Liver (tissue), 10 donors: Measurements from ENCODE around the gene IRAG1. TPM values are rescaled to one million over a fixed set of nuclear protein-coding genes. Genes with fewer than 3 reads are reported as not detected.

ENCODE experiments used
- DNase-seq: peaks from one replicate; pipeline ENCODE4 v3.0.0-alpha.2; 2017; ENCODE audit warnings: low spot score
- H3K27ac ChIP-seq, 2 donors: one replicate each; pipeline ENCODE4 v1.7.0; 2013; ENCODE audit warnings: inconsistent platforms in 2 of 2, low read length in 2 of 2, control low read depth in 1 of 2, low read depth in 1 of 2, mild to moderate bottlenecking in 1 of 2
- H3K27me3 ChIP-seq, 4 donors: one replicate each; pipeline versions ENCODE4 v1.6.1 to v1.7.0; 2013; ENCODE audit warnings: low read length in 3 of 4, inconsistent platforms in 1 of 4, mild to moderate bottlenecking in 1 of 4, moderate library complexity in 1 of 4; ENCODE audit not compliant: control insufficient read depth in 4 of 4, insufficient read depth in 4 of 4
- H3K36me3 ChIP-seq, 4 donors: one replicate each; pipeline versions ENCODE4 v1.6.1 to v1.7.0; 2013; ENCODE audit warnings: low read length in 3 of 4, mild to moderate bottlenecking in 3 of 4, low read depth in 1 of 4, moderate library complexity in 1 of 4; ENCODE audit not compliant: control insufficient read depth in 4 of 4, insufficient read depth in 3 of 4
- H3K4me1 ChIP-seq, 4 donors: one replicate each; pipeline versions ENCODE4 v1.6.1 to v1.7.0; 2013; ENCODE audit warnings: low read length in 3 of 4, mild to moderate bottlenecking in 3 of 4, moderate library complexity in 1 of 4; ENCODE audit not compliant: control insufficient read depth in 4 of 4, insufficient read depth in 4 of 4
- H3K4me3 ChIP-seq, 3 donors: one replicate each; pipeline versions ENCODE4 v1.6.1 to v1.7.0; 2013; ENCODE audit warnings: low read length in 3 of 3, control low read depth in 1 of 3, low read depth in 1 of 3, mild to moderate bottlenecking in 1 of 3
- H3K9ac ChIP-seq, 2 donors: one replicate each; pipeline ENCODE4 v1.7.0; 2013; ENCODE audit warnings: low read length in 2 of 2, mild to moderate bottlenecking in 2 of 2, moderate library complexity in 2 of 2, control low read depth in 1 of 2, low read depth in 1 of 2
- H3K9me3 ChIP-seq, 4 donors: one replicate each; pipeline versions ENCODE4 v1.6.1 to v1.7.0; 2013; ENCODE audit warnings: low read length in 3 of 4; ENCODE audit not compliant: control insufficient read depth in 4 of 4
- HNF4A ChIP-seq, 2 donors: conservative IDR thresholded peaks; 2 replicates each; pipeline ENCODE4 v1.6.1; 2016; ENCODE audit warnings: antibody characterized with exemption in 2 of 2, mild to moderate bottlenecking in 2 of 2
- JUND ChIP-seq, 2 donors: IDR thresholded peaks; 2 replicates each; pipeline ENCODE4 v1.6.1; 2016; ENCODE audit warnings: antibody characterized with exemption in 2 of 2
- NR2F2 ChIP-seq: IDR thresholded peaks from 2 replicates; pipeline ENCODE4 v1.6.1; 2016; ENCODE audit warnings: antibody characterized with exemption
- WGBS: extraction: QIAGEN DNeasy Blood & Tissue Kit; methylation state at CpG from one replicate; pipeline ENCODE4 v1.1.7; 2013; 5-methylcytosine and 5-hydroxymethylcytosine counted together
- polyA plus RNA-seq, 2 donors: library from polyadenylated mRNA; stranded (reverse) in 1 of 2; unstranded in 1 of 2; fragments of 200-250 nt in 1 of 2; fragments of >200 nt in 1 of 2; fragmentation: Nextera tagmentation in 1 of 2; extraction: Ambion mirVana in 1 of 2; gene quantifications; one replicate each; pipeline versions ENCODE4 v1.2.1 to v1.2.3, GENCODE V29; 2013 to 2015
- small RNA-seq: library from RNA; depleted of rRNA; stranded (forward); fragments of <200 nt; gene quantifications from one replicate; pipeline ENCODE3, GENCODE V24; 2014
- total RNA-seq, 2 donors: library from RNA; depleted of rRNA; stranded (reverse); fragments of >200 nt; gene quantifications; one replicate each; pipeline ENCODE4 v1.2.3, GENCODE V29; 2014
- TF ChIP-seq, protein P1 (sequence below): IDR thresholded peaks from 2 replicates; pipeline ENCODE4 v1.6.1; 2016; ENCODE audit warnings: antibody characterized with exemption
- donor health status: healthy.
- donor health status: healthy.
- donor health status: healthy.
- donor health status: healthy.
- donor health status: healthy.

IRAG1 gene
- total and polyA plus RNA-seq, 4 donors, result 0.29 to 4.4 (median 2.0) TPM

DNA sequence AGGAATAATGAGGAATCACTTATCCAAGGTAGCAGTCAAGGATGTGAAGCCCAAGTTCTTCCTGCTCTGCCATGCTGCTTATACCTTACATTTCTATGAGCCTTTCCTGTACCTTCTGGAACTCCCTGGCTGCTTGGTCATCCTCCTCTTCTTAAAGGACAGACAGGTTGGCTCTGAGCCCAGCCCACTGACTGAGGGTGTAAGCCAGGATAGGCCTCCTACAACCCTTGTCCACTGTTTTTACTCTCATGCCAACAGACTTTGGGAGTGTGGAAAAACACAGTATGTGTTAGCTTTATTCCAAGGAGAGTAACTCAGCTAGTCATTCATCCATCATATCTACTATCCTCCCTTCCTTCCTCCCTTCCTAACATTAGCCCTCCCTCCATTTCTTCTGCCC, 47.5 kb downstream of the IRAG1 start:
- no peak for DNase-seq

DNA sequence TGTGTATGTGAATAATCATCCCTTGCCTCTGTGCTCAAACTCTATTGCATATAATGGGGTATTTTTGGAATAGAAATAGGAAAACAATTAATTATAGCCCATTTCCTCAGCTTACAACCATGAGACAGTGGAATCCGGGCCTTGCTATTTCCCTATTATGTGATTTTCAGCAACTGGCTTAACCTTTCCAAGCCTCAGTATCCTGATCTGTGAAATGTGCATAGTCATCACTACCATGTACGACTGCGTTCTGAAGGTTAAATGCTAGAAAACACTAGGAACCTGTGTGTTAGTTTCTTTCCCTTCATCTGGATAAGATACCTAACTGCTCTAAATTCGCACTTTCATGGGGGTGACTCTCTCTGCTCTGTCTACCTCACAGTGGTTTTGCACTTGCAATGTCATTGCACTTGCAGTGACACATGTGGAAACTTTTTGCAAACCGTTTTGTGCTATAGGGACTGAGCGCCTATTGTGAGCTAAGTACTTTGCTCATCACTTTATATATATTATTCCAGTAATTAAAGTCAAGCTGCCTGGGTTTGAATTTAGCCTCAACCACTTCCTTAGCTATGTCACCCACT, 48.3 kb downstream of the IRAG1 start:
- Histone ChIP-seq H3K4me1 (peaks cover 0 to 4% (median 0%) of the 10 kb centered on the region in 4 donors), H3K9ac (no peak overlapping the region), H3K36me3 (no peaks in the 10 kb centered on the region), H3K4me3 (no peak overlapping the region), H3K9me3 (no peaks in the 10 kb centered on the region), H3K27me3 (no peaks in the 10 kb centered on the region), H3K27ac (no peak overlapping the region)
- 84% methylated on average over 6 of the region's 6 CpGs for WGBS
- DNase-seq, result no peak
- TF ChIP-seq, protein P1, sequence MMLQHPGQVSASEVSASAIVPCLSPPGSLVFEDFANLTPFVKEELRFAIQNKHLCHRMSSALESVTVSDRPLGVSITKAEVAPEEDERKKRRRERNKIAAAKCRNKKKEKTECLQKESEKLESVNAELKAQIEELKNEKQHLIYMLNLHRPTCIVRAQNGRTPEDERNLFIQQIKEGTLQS, result no peak
- peak; percentile 32 for TF ChIP-seq NR2F2

More for the DNA sequence above, 47.5 kb downstream of the IRAG1 start:
- TF ChIP-seq, protein P1, result no peak
- TF ChIP-seq HNF4A (conservative IDR thresholded peaks at IDR 0.05) (no peak), JUND (IDR thresholded peaks at IDR 0.05) (no peak)
- no peak overlapping the region for H3K27ac ChIP-seq
- H3K4me1 ChIP-seq, result peaks cover 0 to 4% (median 0%) of the 10 kb centered on the region in 4 donors
- H3K9ac ChIP-seq, result no peak overlapping the region
- no peaks in the 10 kb centered on the region for H3K36me3 ChIP-seq
- no peak overlapping the region for H3K4me3 ChIP-seq
- no peaks in the 10 kb centered on the region for H3K9me3 ChIP-seq
- H3K27me3 ChIP-seq, result no peaks in the 10 kb centered on the region

Small RNA genes lying within 50 kb of the gene (small RNA-seq; reads per million reads assigned to genes)
- gene RF00019, result not detected

Other genes starting within 250 kb of the IRAG1 start
- 1 to 10 TPM; 1.3 to 7.4 TPM for gene AMPD3, start 238.5 kb downstream of the IRAG1 start, total RNA-seq
- gene AMPD3, start 238.5 kb downstream of the IRAG1 start, polyA plus RNA-seq, result under 1 TPM; 0.40 to 0.89 TPM
- 10 to 100 TPM; 14.3 to 14.6 TPM for gene RNF141, start 152.6 kb downstream of the IRAG1 start, total RNA-seq
- 10 to 100 TPM in 1 of 2 donors, 1 to 10 TPM in 1; 6.9 to 11.7 TPM for gene RNF141, start 152.6 kb downstream of the IRAG1 start, polyA plus RNA-seq
- gene LYVE1, start 125.1 kb downstream of the IRAG1 start, total RNA-seq, result 10 to 100 TPM; 22.6 to 34.1 TPM
- 10 to 100 TPM; 11.3 to 46.7 TPM for gene LYVE1, start 125.1 kb downstream of the IRAG1 start, polyA plus RNA-seq
- gene CTR9, start 57.5 kb upstream of the IRAG1 start, total RNA-seq, result 10 to 100 TPM; 26.3 to 33.4 TPM
- gene CTR9, start 57.5 kb upstream of the IRAG1 start, polyA plus RNA-seq, result 10 to 100 TPM; 12.5 to 13.1 TPM
- 100 to 1,000 TPM; 259 to 268 TPM for gene EIF4G2, start 115.2 kb upstream of the IRAG1 start, total RNA-seq
- 100 to 1,000 TPM; 126 to 158 TPM for gene EIF4G2, start 115.2 kb upstream of the IRAG1 start, polyA plus RNA-seq
- 10 to 100 TPM in 1 of 2 donors, 1 to 10 TPM in 1; 9.6 to 10.7 TPM for gene ZBED5, start 164.3 kb upstream of the IRAG1 start, total RNA-seq
- gene ZBED5, start 164.3 kb upstream of the IRAG1 start, polyA plus RNA-seq, result 10 to 100 TPM in 1 of 2 donors, 1 to 10 TPM in 1; 5.4 to 10.6 TPM